Astrocyte (in vitro differentiated cells and primary cell): ENCODE data around the gene STRIP1. TPM values are rescaled to one million over a fixed set of nuclear protein-coding genes. Genes with fewer than 3 reads are reported as not detected.
A peak's percentile ranks its signal among the peaks of the same experiment; 100 is the strongest.

Experiments
- DNase-seq: peaks from one replicate; pipeline ENCODE4 v3.0.0-alpha.2; 2010; ENCODE audit warnings: low read depth
- FAIRE-seq: peaks from 2 replicates; lab custom pipeline; 2011; peaks lifted over from hg19 to GRCh38; lab: Jason Lieb, UNC
- H2AFZ ChIP-seq: 2 replicates; pipeline ENCODE4 v1.6.0; 2012; ENCODE audit warnings: low read depth, low read length, inconsistent platforms
- H3K27ac ChIP-seq: 2 replicates; pipeline ENCODE4 v1.5.1; 2011; ENCODE audit warnings: low read depth, low read length, inconsistent platforms
- H3K27me3 ChIP-seq: 2 replicates; pipeline ENCODE4 v1.6.0; 2011; ENCODE audit warnings: low read length, inconsistent platforms; ENCODE audit not compliant: insufficient read depth
- H3K36me3 ChIP-seq: 2 replicates; pipeline ENCODE4 v1.5.1; 2011; ENCODE audit warnings: low read length, inconsistent platforms; ENCODE audit not compliant: insufficient read depth
- H3K4me1 ChIP-seq: 2 replicates; pipeline ENCODE4 v1.5.1; 2011; ENCODE audit warnings: low read length, inconsistent platforms; ENCODE audit not compliant: insufficient read depth
- H3K4me2 ChIP-seq: 2 replicates; pipeline ENCODE4 v1.6.0; 2012; ENCODE audit warnings: low read length, inconsistent platforms
- H3K4me3 ChIP-seq: 2 replicates; pipeline ENCODE4 v1.5.1; 2011; ENCODE audit warnings: low read depth, mild to moderate bottlenecking, low read length, inconsistent platforms; ENCODE audit not compliant: insufficient read depth
- H3K79me2 ChIP-seq: 2 replicates; pipeline ENCODE4 v1.6.0; 2012; ENCODE audit warnings: mild to moderate bottlenecking, low read length, inconsistent platforms; ENCODE audit not compliant: insufficient read depth
- H3K9ac ChIP-seq: 2 replicates; pipeline ENCODE4 v1.6.0; 2012; ENCODE audit warnings: mild to moderate bottlenecking, low read length, inconsistent platforms
- H3K9me3 ChIP-seq: 2 replicates; pipeline ENCODE4 v1.5.1; 2012; ENCODE audit warnings: low read depth, mild to moderate bottlenecking, low read length, inconsistent platforms; ENCODE audit not compliant: insufficient read depth
- H4K20me1 ChIP-seq: 2 replicates; pipeline ENCODE4 v1.6.0; 2012; ENCODE audit warnings: low read length, inconsistent platforms; ENCODE audit not compliant: insufficient read depth
- H3K27ac Mint-ChIP-seq: one replicate; pipeline ENCODE4 v1.8.0; 2021; ENCODE audit warnings: mild to moderate bottlenecking, mixed read lengths; ENCODE audit not compliant: unreplicated experiment
- H3K27me3 Mint-ChIP-seq: one replicate; pipeline ENCODE4 v1.8.0; 2021; ENCODE audit warnings: low read depth, mixed read lengths; ENCODE audit not compliant: unreplicated experiment
- H3K36me3 Mint-ChIP-seq: one replicate; pipeline ENCODE4 v1.8.0; 2021; ENCODE audit warnings: low read depth, mixed read lengths; ENCODE audit not compliant: unreplicated experiment
- H3K4me1 Mint-ChIP-seq: one replicate; pipeline ENCODE4 v1.8.0; 2021; ENCODE audit warnings: low read depth, mixed read lengths; ENCODE audit not compliant: unreplicated experiment
- H3K4me3 Mint-ChIP-seq: one replicate; pipeline ENCODE4 v1.8.0; 2021; ENCODE audit warnings: mild to moderate bottlenecking, moderate library complexity, mixed read lengths; ENCODE audit not compliant: unreplicated experiment
- H3K9me3 Mint-ChIP-seq: one replicate; pipeline ENCODE4 v1.8.0; 2021; ENCODE audit warnings: mild to moderate bottlenecking, mixed read lengths; ENCODE audit not compliant: unreplicated experiment
- CTCF ChIP-seq: IDR thresholded peaks from 2 replicates; pipeline ENCODE4 v1.5.1; 2011; ENCODE audit warnings: low read depth, mild to moderate bottlenecking, inconsistent platforms, low read length, moderate library complexity; ENCODE audit not compliant: insufficient read depth
- EZH2 ChIP-seq: IDR thresholded peaks from 2 replicates; pipeline ENCODE4 v1.6.1; 2012; ENCODE audit warnings: mild to moderate bottlenecking, low read length, inconsistent platforms; ENCODE audit not compliant: insufficient read depth
- total RNA-seq: library from RNA; stranded (reverse); gene quantifications from 2 replicates; pipeline ENCODE4 v1.2.1, GENCODE V29; 2021

The STRIP1 gene
- total RNA-seq, 1 donor from 2014 or later = 40.8 TPM

GRCh38 chr1:109993885-109994284 lies 40.5 kb upstream of the STRIP1 start:
- Histone ChIP-seq H4K20me1 (peaks cover 91% of the 10 kb centered on the region), H3K36me3 (peaks cover 6% of the 10 kb centered on the region), H3K9ac (no peak overlapping the region), H3K4me1 (peaks cover 11% of the 10 kb centered on the region), H3K9me3 (no peaks in the 10 kb centered on the region), H2AFZ (no peak overlapping the region), H3K79me2 (peaks cover 91% of the 10 kb centered on the region), H3K27ac (no peak overlapping the region), H3K27me3 (no peaks in the 10 kb centered on the region), H3K4me2 (peak overlapping the region; percentile 17), H3K4me3 (no peak overlapping the region)
- no peak for FAIRE-seq
- peaks cover 31% of the 10 kb centered on the region for H3K4me1 Mint-ChIP-seq
- H3K27ac Mint-ChIP-seq = no peak overlapping the region
- no peak for DNase-seq
- peaks cover 10% of the 10 kb centered on the region for H3K36me3 Mint-ChIP-seq
- no peaks in the 10 kb centered on the region for H3K9me3 Mint-ChIP-seq
- H3K4me3 Mint-ChIP-seq = no peak overlapping the region
- no peaks in the 10 kb centered on the region for H3K27me3 Mint-ChIP-seq
- no peak for TF ChIP-seq CTCF
- TF ChIP-seq EZH2 = no peak

- H3K27ac ChIP-seq = no peak overlapping the region
- DNase-seq (no peak), FAIRE-seq (no peak)
- no peak overlapping the region for H3K4me3 ChIP-seq
- H3K4me3 Mint-ChIP-seq = no peak overlapping the region
- peaks cover 6% of the 10 kb centered on the region for H3K36me3 ChIP-seq
- no peaks in the 10 kb centered on the region for H3K9me3 Mint-ChIP-seq
- H3K9me3 ChIP-seq = no peaks in the 10 kb centered on the region
- H3K4me2 ChIP-seq = no peak overlapping the region
- TF ChIP-seq CTCF (no peak), EZH2 (no peak)
- H2AFZ ChIP-seq = no peak overlapping the region
- H3K4me1 Mint-ChIP-seq = peaks cover 30% of the 10 kb centered on the region
- H3K36me3 Mint-ChIP-seq = peaks cover 10% of the 10 kb centered on the region
- no peaks in the 10 kb centered on the region for H3K27me3 ChIP-seq
- H3K9ac ChIP-seq = no peak overlapping the region
- peaks cover 91% of the 10 kb centered on the region for H3K79me2 ChIP-seq
- H3K27ac Mint-ChIP-seq = no peak overlapping the region
- peaks cover 11% of the 10 kb centered on the region for H3K4me1 ChIP-seq
- peaks cover 90% of the 10 kb centered on the region for H4K20me1 ChIP-seq
- no peaks in the 10 kb centered on the region for H3K27me3 Mint-ChIP-seq
These were observed 39.8 kb upstream of the STRIP1 start for GRCh38 chr1:109994654-109995053.

GRCh38 chr1:109995536-109995935 lies 38.9 kb upstream of the STRIP1 start:
- TF ChIP-seq CTCF (no peak), EZH2 (no peak)

More at GRCh38 chr1:109995536-109995935, 38.9 kb upstream of the STRIP1 start:
- Mint-ChIP-seq H3K36me3 (peaks cover 7% of the 10 kb centered on the region), H3K4me3 (no peak overlapping the region), H3K27ac (no peak overlapping the region), H3K9me3 (no peaks in the 10 kb centered on the region), H3K4me1 (peaks cover 23% of the 10 kb centered on the region), H3K27me3 (no peaks in the 10 kb centered on the region)
- no peak overlapping the region for H3K4me2 ChIP-seq
- H3K27me3 ChIP-seq = no peaks in the 10 kb centered on the region
- peaks cover 90% of the 10 kb centered on the region for H4K20me1 ChIP-seq
- peaks cover 6% of the 10 kb centered on the region for H3K36me3 ChIP-seq
- FAIRE-seq (no peak), DNase-seq (no peak)
- H3K27ac ChIP-seq = no peak overlapping the region
- peaks cover 11% of the 10 kb centered on the region for H3K4me1 ChIP-seq
- no peak overlapping the region for H3K9ac ChIP-seq
- H3K79me2 ChIP-seq = peaks cover 91% of the 10 kb centered on the region
- H3K4me3 ChIP-seq = no peak overlapping the region
- no peaks in the 10 kb centered on the region for H3K9me3 ChIP-seq
- no peak overlapping the region for H2AFZ ChIP-seq
